ENCODE results near the gene MINAR1. TPM values are rescaled to one million over a fixed set of nuclear protein-coding genes. Genes with fewer than 3 reads are reported as not detected.

Gene MINAR1
- total RNA-seq, 1 donor: 1.7 TPM

- no peak for DNase-seq (ENCODE audit: low read depth)
- no peak for TF ChIP-seq CTCF (IDR thresholded peaks at IDR 0.05; ENCODE audit: insufficient read depth, low read length)
- no peak overlapping the region for H3K4me3 ChIP-seq (ENCODE audit: low read depth, low read length)
These were observed 30.8 kb upstream of the MINAR1 start for GRCh38 chr15:79401301-79401700.

- DNase-seq (ENCODE audit: low read depth): no peak
- no peak overlapping the region for H3K4me3 ChIP-seq (ENCODE audit: low read depth, low read length)
- TF ChIP-seq CTCF (IDR thresholded peaks at IDR 0.05; ENCODE audit: insufficient read depth, low read length): no peak
These were observed 30.0 kb upstream of the MINAR1 start for GRCh38 chr15:79402136-79402535.

- no peak for DNase-seq (ENCODE audit: low read depth)
- no peak overlapping the region for H3K4me3 ChIP-seq (ENCODE audit: low read depth, low read length)
- TF ChIP-seq CTCF (IDR thresholded peaks at IDR 0.05; ENCODE audit: insufficient read depth, low read length): no peak
These were observed 28.6 kb upstream of the MINAR1 start for GRCh38 chr15:79403501-79403900.

GRCh38 chr15:79406210-79406609 lies 25.9 kb upstream of the MINAR1 start:
- H3K4me3 ChIP-seq (ENCODE audit: low read depth, low read length): no peak overlapping the region
- TF ChIP-seq CTCF (IDR thresholded peaks at IDR 0.05; ENCODE audit: insufficient read depth, low read length): no peak
- no peak for DNase-seq (ENCODE audit: low read depth)

- no peak for TF ChIP-seq CTCF (IDR thresholded peaks at IDR 0.05; ENCODE audit: insufficient read depth, low read length)
- DNase-seq (ENCODE audit: low read depth): no peak
- H3K4me3 ChIP-seq (ENCODE audit: low read depth, low read length): no peak overlapping the region
These were observed 24.1 kb upstream of the MINAR1 start for GRCh38 chr15:79408041-79408440.

- TF ChIP-seq CTCF (IDR thresholded peaks at IDR 0.05; ENCODE audit: insufficient read depth, low read length): no peak
- DNase-seq (ENCODE audit: low read depth): no peak
- no peak overlapping the region for H3K4me3 ChIP-seq (ENCODE audit: low read depth, low read length)
These were observed 21.9 kb upstream of the MINAR1 start for GRCh38 chr15:79410237-79410636.

- no peak for DNase-seq (ENCODE audit: low read depth)
- TF ChIP-seq CTCF (IDR thresholded peaks at IDR 0.05; ENCODE audit: insufficient read depth, low read length): no peak
- H3K4me3 ChIP-seq (ENCODE audit: low read depth, low read length): no peak overlapping the region
These were observed 20.1 kb upstream of the MINAR1 start for GRCh38 chr15:79412010-79412409.

Measured in fibroblast of the aortic adventitia (primary cell).